PC-3 (cell line): ENCODE data around the gene SOCS2. TPM values are rescaled to one million over a fixed set of nuclear protein-coding genes. Genes with fewer than 3 reads are reported as not detected.

Experiments
- ATAC-seq: fragments of 200-7000 bp; cut with Tn5 transposase; 2 replicates; pipeline ENCODE4 v1.9.1; 2020; ENCODE audit warnings: mild to moderate bottlenecking, moderate library complexity
- BruUV-seq: library from RNA; stranded (reverse); fragments of 400-500 nt; replicated peaks from 2 replicates; lab custom pipeline; 2021; lab: Mats Ljungman, UMichigan
- CTCF ChIA-PET: fragments of 300-600 bp; sonication (Branson Sonifier 250); formaldehyde crosslinking; loops from one replicate; lab custom pipeline; 2022; ENCODE audit warnings: antibody characterized with exemption; lab: Charles Lee
- POLR2A ChIA-PET: fragments of 300-600 bp; sonication (Branson Sonifier 250); formaldehyde crosslinking; loops from one replicate; lab custom pipeline; 2022; ENCODE audit warnings: antibody characterized with exemption; ENCODE audit not compliant: unreplicated experiment; lab: Charles Lee
- DNase-seq: peaks from one replicate; pipeline ENCODE4 v3.0.0-alpha.2; 2015
- H2AFZ ChIP-seq: fragments of 300-600 bp; sonication (generic); 2 replicates; pipeline ENCODE4 v1.6.0; 2016; ENCODE audit warnings: antibody characterized with exemption, low read length
- H3F3A ChIP-seq: fragments of 300-600 bp; sonication (generic); one replicate; pipeline ENCODE4 v1.6.0; 2017; ENCODE audit warnings: antibody characterized with exemption, low read length, control low read depth, mild to moderate bottlenecking; ENCODE audit not compliant: unreplicated experiment
- H3K27ac ChIP-seq: fragments of 300-600 bp; sonication (generic); 2 replicates; pipeline ENCODE4 v1.5.1; 2016; ENCODE audit warnings: mild to moderate bottlenecking, low read length
- H3K27me3 ChIP-seq: fragments of 300-600 bp; sonication (generic); 2 replicates; pipeline ENCODE4 v1.6.1; 2016; ENCODE audit warnings: low read length, mixed read lengths
- H3K36me3 ChIP-seq: fragments of 300-600 bp; sonication (generic); 2 replicates; pipeline ENCODE4 v1.6.1; 2016; ENCODE audit warnings: low read depth, mixed run types, low read length, mixed read lengths
- H3K4me1 ChIP-seq: fragments of 300-600 bp; sonication (generic); 2 replicates; pipeline ENCODE4 v1.5.1; 2016; ENCODE audit warnings: low read length; ENCODE audit not compliant: insufficient read depth
- H3K4me2 ChIP-seq: fragments of 300-600 bp; sonication (generic); 2 replicates; pipeline ENCODE4 v1.6.0; 2016; ENCODE audit warnings: low read length
- H3K4me3 ChIP-seq: fragments of 300-600 bp; sonication (generic); 2 replicates; pipeline ENCODE4 v1.5.1; 2016; ENCODE audit warnings: mild to moderate bottlenecking, low read length, mixed read lengths
- H3K79me2 ChIP-seq: fragments of 300-600 bp; sonication (generic); 2 replicates; pipeline ENCODE4 v1.6.1; 2017; ENCODE audit warnings: low read length, mixed read lengths
- H3K9ac ChIP-seq: fragments of 300-600 bp; sonication (generic); 2 replicates; pipeline ENCODE4 v1.6.0; 2016; ENCODE audit warnings: mild to moderate bottlenecking, low read length
- H3K9me2 ChIP-seq: fragments of 300-600 bp; sonication (generic); replicated peaks from 2 replicates; pipeline ENCODE4 v1.6.1; 2016; ENCODE audit warnings: mixed run types, low read length, mixed read lengths
- H3K9me3 ChIP-seq: fragments of 300-600 bp; sonication (generic); 2 replicates; pipeline ENCODE4 v1.6.1; 2016; ENCODE audit warnings: low read length, mixed read lengths
- H4K20me1 ChIP-seq: fragments of 300-600 bp; sonication (generic); 2 replicates; pipeline ENCODE4 v1.6.1; 2016; ENCODE audit warnings: low read length, mixed read lengths
- CTCF ChIP-seq: fragments of 300-600 bp; sonication (generic); conservative IDR thresholded peaks from 2 replicates; pipeline ENCODE4 v1.5.1; 2017; ENCODE audit warnings: antibody characterized with exemption, low read depth, mild to moderate bottlenecking, low read length
- EZH2 ChIP-seq: fragments of 300-600 bp; sonication (generic); IDR thresholded peaks from one replicate; pipeline ENCODE4 v1.6.1; 2017; ENCODE audit warnings: antibody characterized with exemption, mild to moderate bottlenecking, low read length; ENCODE audit not compliant: unreplicated experiment
- EZH2phosphoT487 ChIP-seq: fragments of 300-600 bp; sonication (generic); IDR thresholded peaks from 2 replicates; pipeline ENCODE4 v1.6.1; 2018; ENCODE audit warnings: mild to moderate bottlenecking, antibody characterized with exemption, low read length, borderline replicate concordance
- intact Hi-C: fragments of 100-400 bp; cut with micrococcal nuclease; formaldehyde crosslinking; loops from 2 replicates; pipeline ENCODE4 v1.9.0; 2023
- total RNA-seq: library from RNA; depleted of rRNA; stranded (reverse); fragments of >200 nt; gene quantifications from 2 replicates; pipeline ENCODE4 v1.2.3, GENCODE V29; 2014

Gene SOCS2
- total RNA-seq, 1 experiment from 2014 or later = 28.9 TPM

GRCh38 chr12:93571365-93571924 lies 1.0 kb upstream of the SOCS2 start:
- peak overlapping the region; percentile 90 for H3K4me3 ChIP-seq
- H3F3A ChIP-seq = no peaks in the 10 kb centered on the region
- no peaks in the 10 kb centered on the region for H3K9me3 ChIP-seq
- CTCF ChIA-PET = no interaction called here
- peak; percentile 40; the same call in 1 of the 2 replicates for TF ChIP-seq CTCF
- TF ChIP-seq EZH2 = no peak
- TF ChIP-seq EZH2phosphoT487 = no peak
- H3K4me1 ChIP-seq = peaks cover 12% of the 10 kb centered on the region; the same call in 1 of the 2 replicates
- intact Hi-C loops = loop anchor here (2.0 kb wide), 1 partner anchor 105 kb away; the partner anchor contains the start of gene CRADD
- peak; percentile 4 for ATAC-seq
- peak overlapping the region; percentile 61 for H3K27ac ChIP-seq
- no peaks in the 10 kb centered on the region for H3K27me3 ChIP-seq
- 0 out of 2 replicates have a peak, but pooled peaks cover 4% of the 10 kb centered on the region for H4K20me1 ChIP-seq
- H3K4me2 ChIP-seq = peak overlapping the region; percentile 100
- H3K9me2 ChIP-seq = no peaks in the 10 kb centered on the region
- peak overlapping the region; percentile 76 for H3K9ac ChIP-seq
- peak; percentile 63 for DNase-seq
- peak overlapping the region; percentile 85 for H2AFZ ChIP-seq
- peaks cover 41% of the 10 kb centered on the region for H3K79me2 ChIP-seq
- no peaks in the 10 kb centered on the region; the same call in 1 of the 2 replicates for H3K36me3 ChIP-seq
- POLR2A ChIA-PET = no interaction called here
- no TSS peak for BruUV-seq

- intact Hi-C loops = no loop called here
- no peaks in the 10 kb centered on the region for H3K9me2 ChIP-seq
- H3K4me2 ChIP-seq = peak overlapping the region; percentile 99
- no peak for TF ChIP-seq CTCF
- no peak for TF ChIP-seq EZH2
- TF ChIP-seq EZH2phosphoT487 = no peak
- peak overlapping the region; percentile 80 for H2AFZ ChIP-seq
- H3K9me3 ChIP-seq = no peaks in the 10 kb centered on the region
- ATAC-seq (0 out of 2 replicates have a peak, but pooled peaks have one; percentile 1), DNase-seq (peak; percentile 46)
- peak overlapping the region; percentile 26 for H3K27ac ChIP-seq
- H3K4me3 ChIP-seq = peak overlapping the region; percentile 90
- no peaks in the 10 kb centered on the region for H3F3A ChIP-seq
- H3K36me3 ChIP-seq = no peaks in the 10 kb centered on the region; the same call in 1 of the 2 replicates
- 0 out of 2 replicates have a peak, but pooled peaks cover 4% of the 10 kb centered on the region for H4K20me1 ChIP-seq
- BruUV-seq = TSS peak; percentile 24
- ChIA-PET CTCF (interaction anchor here (1.0 kb wide), 3 partner anchors 9 to 170 kb away, joined by 3 to 4 read pairs (median 4); no protein-coding TSS in a partner anchor), POLR2A (interaction anchor here (0.5 kb wide), 1 partner anchor 141 kb away, joined by 3 read pairs; no protein-coding TSS in a partner anchor)
- peaks cover 41% of the 10 kb centered on the region for H3K79me2 ChIP-seq
- H3K9ac ChIP-seq = peak overlapping the region; percentile 76
- H3K4me1 ChIP-seq = peaks cover 12% of the 10 kb centered on the region; the same call in 1 of the 2 replicates
- H3K27me3 ChIP-seq = no peaks in the 10 kb centered on the region
Measured at GRCh38 chr12:93572712-93573551, 457 bp downstream of the SOCS2 start.
